HG03039 (cell line): ENCODE results near the gene ATP5PD.

Experiments
- ATAC-seq: cut with Tn5 transposase; IDR thresholded peaks from one replicate; pipeline ENCODE4 v1.9.1; 2021; ENCODE audit warnings: mild to moderate bottlenecking, moderate library complexity; ENCODE audit not compliant: unreplicated experiment

The ATP5PD gene

DNA sequence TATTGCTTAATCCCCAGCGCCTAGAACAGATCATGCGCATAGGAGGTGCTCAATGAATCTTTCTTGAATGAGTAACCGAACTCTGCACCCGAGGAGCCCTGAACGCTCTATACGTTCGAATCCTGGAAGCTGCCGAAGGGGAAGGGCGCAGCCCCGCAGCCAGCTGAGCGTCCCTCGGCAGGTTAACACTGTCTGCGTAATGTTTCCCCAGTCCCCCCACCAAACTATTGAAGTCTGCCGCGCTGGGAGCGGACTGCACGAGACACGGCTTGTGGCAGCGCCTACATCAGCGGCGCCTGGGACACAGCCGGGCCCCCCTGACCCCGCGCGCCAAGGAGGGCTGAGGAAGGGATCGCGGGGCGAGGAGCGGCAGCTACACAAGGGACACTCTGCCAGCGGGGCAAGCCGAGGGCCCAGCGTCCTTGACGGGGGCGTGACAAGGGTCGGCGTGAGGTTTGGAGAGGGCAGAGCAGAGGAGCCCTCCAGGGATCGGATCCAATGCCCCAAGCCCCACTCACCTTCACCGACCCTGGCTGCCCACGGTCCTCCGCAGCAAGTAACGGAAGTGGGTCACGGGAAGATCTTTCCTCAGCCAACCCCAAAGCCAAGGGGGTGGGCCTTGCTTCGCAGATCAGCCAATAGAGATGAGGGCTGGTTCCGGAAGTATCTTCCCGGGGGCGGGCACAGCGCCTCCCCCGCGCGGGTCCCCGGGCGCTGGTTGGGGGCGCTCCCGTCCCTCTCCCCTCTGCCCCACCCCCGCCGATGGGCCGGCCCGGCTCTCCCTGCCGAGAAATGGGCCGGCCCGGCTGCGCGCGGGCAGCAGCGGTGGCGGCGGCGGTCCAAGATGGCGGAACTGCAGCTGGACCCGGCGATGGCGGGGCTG is at the start of gene ATP5PD, which contains the start of gene KCTD2:
ATP5PD (minus strand) TSS at position 563 of the 883 bp plus-strand sequence. CDS start 4,319 bp downstream, outside the sequence.
KCTD2 (plus strand) TSS at position 819 of the 883 bp plus-strand sequence; CDS start at position 845, 26 bp downstream.
- peak; percentile 88 for ATAC-seq

DNA sequence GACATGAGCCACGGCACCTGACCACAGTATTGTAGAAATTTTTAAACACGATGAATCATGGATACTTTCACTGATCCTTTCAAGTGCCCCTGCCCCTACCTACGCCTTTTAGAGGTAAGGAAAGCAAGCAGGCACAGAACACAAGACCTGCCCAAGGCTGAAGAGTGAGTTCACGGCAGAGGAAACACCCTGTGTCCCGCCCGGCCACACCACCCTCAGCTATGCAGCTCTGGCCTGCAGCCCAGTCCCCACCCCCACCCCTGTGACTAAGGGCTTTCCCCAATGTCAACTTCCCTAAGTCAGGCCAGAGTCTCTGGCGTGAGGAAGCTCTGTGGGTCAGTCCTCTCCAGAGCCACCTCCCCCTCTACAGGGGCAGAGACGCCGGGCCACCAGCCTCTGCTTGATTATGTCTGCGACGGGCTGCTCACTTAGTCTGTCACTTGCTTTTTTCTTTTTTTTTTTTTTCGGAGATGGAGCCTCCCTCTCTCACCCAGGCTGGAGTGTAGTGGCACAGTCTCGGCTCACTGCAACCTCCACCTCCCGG is 49.4 kb upstream of the ATP5PD start:
- ATAC-seq: no peak

- no peak for ATAC-seq
Measured at GRCh38 chr17:75094871-75095399, 48.2 kb upstream of the ATP5PD start.

- no peak for ATAC-seq
Measured at GRCh38 chr17:75093548-75094158, 46.9 kb upstream of the ATP5PD start.

- no peak for ATAC-seq
Measured at GRCh38 chr17:75091855-75092327, 45.1 kb upstream of the ATP5PD start.

DNA sequence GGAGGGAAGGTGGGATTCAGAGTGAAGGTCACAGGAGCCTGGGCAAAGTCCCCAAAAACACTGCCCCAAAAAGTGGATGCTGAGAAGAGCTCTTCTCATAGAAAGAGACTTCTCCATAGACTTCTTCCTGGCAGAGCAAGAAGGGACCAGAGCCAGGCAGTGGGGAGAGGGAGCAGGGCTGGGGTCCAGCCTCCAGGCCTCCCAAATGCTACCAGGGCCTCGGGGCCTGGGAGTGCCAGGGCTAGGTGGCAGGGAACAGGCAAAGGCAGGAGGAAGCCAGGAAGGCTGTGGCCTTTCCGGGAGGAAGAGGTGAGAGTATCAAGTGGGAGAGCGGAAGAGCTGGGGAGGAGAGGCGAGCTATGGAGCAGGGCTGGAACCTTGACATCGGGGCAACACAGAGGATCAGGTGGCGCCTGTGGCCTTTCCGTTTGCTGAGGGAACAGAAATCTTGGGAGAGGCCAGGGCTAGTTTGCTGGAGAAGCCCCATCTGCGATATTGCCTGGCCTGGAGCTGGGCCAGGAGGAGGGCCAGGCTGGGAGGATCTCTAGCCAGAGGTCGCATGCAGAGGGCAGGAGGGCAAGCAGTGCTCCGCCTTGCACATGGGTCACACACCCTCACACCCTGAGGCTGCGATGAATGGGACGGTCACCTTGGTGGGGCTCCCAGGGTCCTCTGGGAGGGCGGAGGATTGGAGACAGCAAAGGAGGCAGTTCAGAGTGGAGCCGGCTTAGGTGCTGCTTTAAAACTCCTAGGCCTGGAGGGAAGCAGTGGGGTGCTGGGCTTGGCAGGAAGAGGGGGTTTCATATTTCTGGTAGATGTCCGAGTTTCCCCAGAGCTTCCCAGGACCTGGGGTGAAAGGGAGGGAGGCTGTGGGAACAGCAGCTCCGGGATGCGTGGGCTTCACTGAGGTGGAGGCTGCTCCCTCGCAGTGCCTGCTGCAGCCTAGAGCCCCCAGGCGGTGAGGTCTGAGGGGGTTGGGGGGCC is 44.4 kb upstream of the ATP5PD start:
- ATAC-seq: no peak

- no peak for ATAC-seq
Measured at GRCh38 chr17:75088465-75089417, 42.0 kb upstream of the ATP5PD start.

DNA sequence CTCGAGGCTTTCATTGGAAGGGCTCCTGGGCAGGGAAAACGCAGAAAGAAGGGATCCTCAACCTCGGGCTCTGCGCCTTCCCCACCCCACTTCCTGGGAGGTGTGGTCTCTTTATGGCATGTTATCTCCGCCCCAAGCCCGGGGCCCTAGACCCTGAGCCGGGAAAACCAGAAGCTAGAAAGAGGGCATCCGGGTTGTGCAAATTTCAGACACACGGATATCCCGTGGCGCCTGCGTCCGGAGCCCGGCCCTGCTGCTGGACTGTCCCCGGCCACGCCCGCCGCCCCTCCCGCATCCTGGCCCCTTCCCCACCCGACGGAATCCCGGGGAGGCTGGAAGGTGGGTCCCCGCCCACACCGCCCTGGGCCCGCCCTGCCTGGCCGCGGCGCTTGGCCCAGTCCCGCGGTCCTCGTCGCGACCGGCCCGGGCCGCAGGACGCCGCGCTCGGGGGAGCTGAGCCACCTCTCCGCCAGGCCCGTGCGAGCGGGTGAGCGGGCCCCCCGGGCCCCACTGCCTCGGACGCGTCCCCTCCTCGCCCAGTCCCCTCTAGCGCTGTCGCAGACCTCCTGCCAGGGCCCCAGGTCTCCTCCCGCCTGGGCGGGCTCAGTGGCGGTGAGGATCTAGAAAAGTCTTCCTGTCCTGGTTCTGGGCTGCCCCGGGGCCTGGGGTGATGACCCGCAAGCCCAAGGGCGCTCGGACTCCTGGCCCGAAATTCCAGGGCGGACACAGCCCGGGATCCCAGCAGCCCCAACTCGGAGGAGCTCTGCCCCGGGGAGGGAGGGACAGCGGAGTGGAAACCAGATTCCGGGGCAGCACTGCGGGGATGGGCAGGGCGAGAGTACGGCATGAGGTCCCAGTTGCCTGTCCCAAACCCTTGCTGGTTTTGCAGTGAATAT is 41.0 kb upstream of the ATP5PD start, which contains the start of gene SLC16A5:
SLC16A5 (plus strand) TSS at position 397 of the 896 bp plus-strand sequence. CDS start 5,683 bp downstream, outside the sequence.
- no peak for ATAC-seq

DNA sequence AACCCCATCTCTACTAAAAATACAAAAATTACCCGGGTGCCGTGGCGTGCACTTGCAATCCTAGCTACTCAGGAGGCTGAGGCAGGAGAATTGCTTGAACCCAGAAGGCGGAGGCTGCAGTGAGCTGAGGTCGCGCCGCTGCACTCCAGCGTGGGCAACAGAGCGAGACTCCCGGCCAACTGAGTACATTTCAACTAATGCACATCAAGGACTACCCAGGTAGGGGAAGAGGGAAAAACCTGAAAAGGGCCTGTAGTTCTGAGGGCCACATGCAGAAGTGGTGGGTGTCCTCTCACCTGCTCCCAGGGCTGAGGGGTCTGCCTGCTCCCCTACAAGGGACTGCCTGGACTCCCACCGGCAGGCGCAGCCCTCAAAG is 40.4 kb upstream of the ATP5PD start:
- no peak for ATAC-seq

- ATAC-seq: no peak
Measured at GRCh38 chr17:75086496-75087181, 39.9 kb upstream of the ATP5PD start.

DNA sequence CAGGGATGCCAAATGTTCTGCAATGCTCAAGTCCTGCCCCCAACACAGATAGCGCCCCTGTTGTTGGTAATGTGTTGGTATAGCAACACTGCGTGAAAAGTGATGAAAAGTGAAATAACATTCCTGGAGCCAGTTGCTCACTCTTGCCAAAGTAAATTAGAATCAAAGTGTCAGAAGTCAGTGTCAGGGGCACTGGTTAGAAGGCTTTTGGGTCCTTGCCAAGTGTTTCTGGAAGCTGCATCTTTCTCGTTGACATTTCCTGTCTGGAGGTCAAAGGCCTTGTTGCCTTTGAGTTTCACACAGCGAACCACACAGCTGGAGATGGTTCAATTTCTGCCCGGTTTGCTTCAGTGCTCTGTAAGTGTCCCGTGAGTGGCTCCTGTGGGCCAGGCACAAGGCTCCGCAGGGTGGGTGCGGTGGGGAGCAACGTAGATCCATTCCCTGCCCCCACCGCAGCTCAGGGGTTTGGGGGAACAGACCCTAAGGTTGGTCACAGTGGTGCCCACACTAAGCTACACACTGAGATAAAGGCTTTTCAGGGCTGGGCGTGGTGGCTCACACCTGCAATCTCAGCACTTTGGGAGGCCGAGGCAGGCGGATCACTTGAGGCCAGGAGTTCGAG is 37.4 kb upstream of the ATP5PD start:
- ATAC-seq: no peak

DNA sequence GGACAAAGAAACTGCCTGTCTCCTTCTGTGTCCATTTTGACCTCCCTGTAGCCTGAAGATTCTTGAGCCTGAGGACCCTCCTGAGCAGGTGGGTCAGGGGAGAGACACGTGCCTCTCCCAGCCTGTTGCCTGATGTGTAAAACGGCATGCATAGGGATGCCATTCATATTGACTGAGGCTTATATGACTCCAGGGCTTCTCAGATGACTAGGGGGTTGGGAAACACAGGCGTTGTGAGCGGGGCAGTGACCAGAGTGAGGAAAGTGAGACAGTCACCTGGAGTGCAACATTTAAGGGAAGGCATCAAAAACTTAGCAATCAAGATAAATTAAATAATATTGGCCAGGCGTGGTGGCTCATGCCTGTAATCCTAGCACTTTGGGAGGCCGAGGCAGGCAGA is 35.9 kb upstream of the ATP5PD start:
- no peak for ATAC-seq

DNA sequence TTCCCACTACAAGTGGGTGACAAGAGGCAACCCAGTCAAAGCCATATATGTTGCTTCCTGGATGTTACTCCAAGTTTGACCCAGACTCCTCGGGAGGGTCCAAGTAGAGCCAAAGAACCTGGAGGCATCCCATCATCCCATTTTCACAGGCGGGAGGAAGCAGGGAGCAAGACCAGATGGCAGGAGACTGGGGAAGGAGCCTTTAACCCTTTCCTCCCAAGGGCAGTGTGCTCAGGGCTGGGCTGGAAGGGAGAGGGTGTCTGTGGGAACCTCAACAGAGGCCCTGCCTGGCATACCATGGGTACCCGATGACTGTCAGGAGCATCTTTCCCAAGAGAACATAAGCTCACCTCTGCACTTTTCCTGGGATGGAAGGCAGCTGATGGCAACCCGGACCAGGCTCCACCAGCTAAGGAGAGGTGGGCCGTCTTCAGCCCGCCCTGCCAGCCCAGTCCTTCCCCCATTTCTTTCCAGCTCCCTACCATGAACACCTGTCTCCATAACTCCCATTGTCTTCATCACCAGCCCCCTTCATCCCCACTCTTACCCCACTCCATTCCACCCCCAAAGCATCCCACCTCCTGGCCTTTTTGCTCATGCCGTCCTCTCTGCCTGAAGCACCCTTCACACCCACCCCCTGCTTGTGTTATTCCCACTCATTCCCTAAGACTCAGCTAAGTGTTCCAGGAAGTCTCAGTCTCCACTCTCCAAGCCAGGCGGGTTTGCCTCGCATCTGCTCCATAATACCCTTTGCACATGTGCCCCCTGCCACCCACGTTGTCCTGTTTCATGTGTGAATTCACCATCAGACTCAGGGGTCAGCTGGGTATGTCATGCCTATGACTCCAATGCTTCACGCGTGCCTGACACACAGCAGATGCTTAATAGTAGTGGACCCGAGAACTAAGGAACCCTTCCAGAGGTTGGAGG is 35.1 kb upstream of the ATP5PD start:
- no peak for ATAC-seq

- ATAC-seq: no peak
Measured at GRCh38 chr17:75079023-75079373, 32.2 kb upstream of the ATP5PD start.

- ATAC-seq: no peak
Measured at GRCh38 chr17:75078284-75079022, 31.7 kb upstream of the ATP5PD start.
